Measurements from ENCODE around the gene SCAMP3.

SCAMP3 gene

DNA sequence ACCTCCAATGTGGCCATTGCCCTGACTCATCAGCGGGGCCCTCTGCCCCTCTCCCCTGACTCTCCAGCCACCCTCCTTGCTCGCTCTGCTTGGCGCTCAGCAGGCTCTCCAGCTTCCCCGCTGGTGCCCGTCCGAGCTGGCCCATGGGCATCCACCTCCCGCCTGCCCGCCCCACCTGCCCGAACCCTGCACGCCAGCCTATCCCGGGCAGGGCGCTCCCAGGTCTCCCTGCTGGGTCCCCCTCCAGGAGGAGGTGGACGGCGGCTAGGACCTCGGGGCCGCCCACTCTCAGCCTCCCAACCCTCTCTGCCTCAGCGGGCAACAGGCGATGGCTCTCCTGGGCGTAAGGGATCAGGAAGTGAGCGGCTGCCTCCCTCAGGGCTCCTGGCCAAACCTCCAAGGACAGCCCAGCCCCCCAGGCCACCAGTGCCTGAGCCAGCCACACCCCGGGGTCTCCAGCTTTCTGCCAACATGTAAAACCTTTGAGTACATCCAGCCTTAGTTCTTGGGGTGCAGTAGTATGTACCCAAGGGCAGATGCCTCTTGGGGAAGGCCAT, 25.9 kb upstream of the SCAMP3 start:
- POLR2A ChIA-PET, result interaction anchor here (0.7 to 2.3 kb wide), 2 partner anchors 11 to 20 kb away, joined by 4 to 7 read pairs; partner anchors contain the start of gene HCN3
- CTCF ChIA-PET, result no interaction called here
- no peak for DNase-seq (ENCODE audit: extremely low spot score)
- TF ChIP-seq SUZ12 (IDR thresholded peaks at IDR 0.05), result no peak
- TF ChIP-seq SP1 (IDR thresholded peaks at IDR 0.05), result no peak
- TF ChIP-seq ARNT (IDR thresholded peaks at IDR 0.05), result no peak

- ChIA-PET CTCF (interaction anchor here (1.6 kb wide), 1 partner anchor 36 kb away, joined by 7 read pairs; no protein-coding TSS in a partner anchor), POLR2A (interaction anchor here (0.6 to 2.3 kb wide), 4 partner anchors 10 to 42 kb away, joined by 3 to 11 read pairs (median 6); partner anchors contain the start of genes CLK2, HCN3 and SCAMP3)
- no peak for TF ChIP-seq BHLHE40 (IDR thresholded peaks at IDR 0.05; ENCODE audit: borderline replicate concordance)
- no peak for TF ChIP-seq FOXK2 (IDR thresholded peaks at IDR 0.05)
- TF ChIP-seq FOXM1 (IDR thresholded peaks at IDR 0.05; ENCODE audit: borderline replicate concordance), result no peak
- no peak for TF ChIP-seq TARDBP (IDR thresholded peaks at IDR 0.05)
- no peak for TF ChIP-seq ZNF384 (IDR thresholded peaks at IDR 0.05)
- TF ChIP-seq HDGF (IDR thresholded peaks at IDR 0.05; ENCODE audit: borderline replicate concordance), result no peak
- TF ChIP-seq CTBP1 (IDR thresholded peaks at IDR 0.05; ENCODE audit: borderline replicate concordance), result no peak
- TF ChIP-seq FOXA1 (IDR thresholded peaks at IDR 0.05), result no peak
- TF ChIP-seq, protein P1, sequence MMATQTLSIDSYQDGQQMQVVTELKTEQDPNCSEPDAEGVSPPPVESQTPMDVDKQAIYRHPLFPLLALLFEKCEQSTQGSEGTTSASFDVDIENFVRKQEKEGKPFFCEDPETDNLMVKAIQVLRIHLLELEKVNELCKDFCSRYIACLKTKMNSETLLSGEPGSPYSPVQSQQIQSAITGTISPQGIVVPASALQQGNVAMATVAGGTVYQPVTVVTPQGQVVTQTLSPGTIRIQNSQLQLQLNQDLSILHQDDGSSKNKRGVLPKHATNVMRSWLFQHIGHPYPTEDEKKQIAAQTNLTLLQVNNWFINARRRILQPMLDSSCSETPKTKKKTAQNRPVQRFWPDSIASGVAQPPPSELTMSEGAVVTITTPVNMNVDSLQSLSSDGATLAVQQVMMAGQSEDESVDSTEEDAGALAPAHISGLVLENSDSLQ (IDR thresholded peaks at IDR 0.05), result no peak
- no peak for TF ChIP-seq NFRKB (IDR thresholded peaks at IDR 0.05)
- TF ChIP-seq ELF4 (IDR thresholded peaks at IDR 0.05), result no peak
- no peak for DNase-seq (ENCODE audit: extremely low spot score)
Measured at GRCh38 chr1:155286544-155286943, 24.4 kb upstream of the SCAMP3 start.

GRCh38 chr1:155285631-155286044, 23.5 kb upstream of the SCAMP3 start:
- ChIA-PET POLR2A (interaction anchor here (2.1 kb wide), 1 partner anchor 12 kb away, joined by 11 read pairs; the partner anchor contains the start of gene CLK2), CTCF (interaction anchor here (1.0 to 1.6 kb wide), 2 partner anchors 12 to 35 kb away, joined by 4 to 7 read pairs; no protein-coding TSS in a partner anchor)
- DNase-seq (ENCODE audit: extremely low spot score), result no peak
- TF ChIP-seq SUZ12 (IDR thresholded peaks at IDR 0.05), result no peak
- TF ChIP-seq SP1 (IDR thresholded peaks at IDR 0.05), result no peak
- no peak for TF ChIP-seq NFRKB (IDR thresholded peaks at IDR 0.05)
- TF ChIP-seq FOXK2 (IDR thresholded peaks at IDR 0.05), result no peak
- no peak for TF ChIP-seq L3MBTL2 (conservative IDR thresholded peaks at IDR 0.05)
- TF ChIP-seq ZNF384 (IDR thresholded peaks at IDR 0.05), result no peak
- no peak for TF ChIP-seq LEF1 (IDR thresholded peaks at IDR 0.05; ENCODE audit: borderline replicate concordance)
- no peak for TF ChIP-seq FOXM1 (IDR thresholded peaks at IDR 0.05; ENCODE audit: borderline replicate concordance)
- no peak for TF ChIP-seq CTBP1 (IDR thresholded peaks at IDR 0.05; ENCODE audit: borderline replicate concordance)
- TF ChIP-seq FOXA1 (IDR thresholded peaks at IDR 0.05), result no peak
- TF ChIP-seq ARNT (IDR thresholded peaks at IDR 0.05), result no peak
- TF ChIP-seq TARDBP (IDR thresholded peaks at IDR 0.05), result no peak
- TF ChIP-seq ELF4 (IDR thresholded peaks at IDR 0.05), result no peak
- no peak for TF ChIP-seq HDGF (IDR thresholded peaks at IDR 0.05; ENCODE audit: borderline replicate concordance)
- no peak for TF ChIP-seq BHLHE40 (IDR thresholded peaks at IDR 0.05; ENCODE audit: borderline replicate concordance)
- TF ChIP-seq, protein P1 (IDR thresholded peaks at IDR 0.05), result no peak

- CTCF ChIA-PET, result interaction anchor here (1.0 kb wide), 1 partner anchor 13 kb away, joined by 4 read pairs; no protein-coding TSS in a partner anchor
- TF ChIP-seq NFRKB (IDR thresholded peaks at IDR 0.05) (no peak), SP1 (IDR thresholded peaks at IDR 0.05) (no peak), CTBP1 (IDR thresholded peaks at IDR 0.05; ENCODE audit: borderline replicate concordance) (no peak), ZNF384 (IDR thresholded peaks at IDR 0.05) (no peak), TARDBP (IDR thresholded peaks at IDR 0.05) (no peak), HDGF (IDR thresholded peaks at IDR 0.05; ENCODE audit: borderline replicate concordance) (no peak), BHLHE40 (IDR thresholded peaks at IDR 0.05; ENCODE audit: borderline replicate concordance) (no peak), ELF4 (IDR thresholded peaks at IDR 0.05) (no peak), FOXK2 (IDR thresholded peaks at IDR 0.05) (no peak), LEF1 (IDR thresholded peaks at IDR 0.05; ENCODE audit: borderline replicate concordance) (no peak), ARNT (IDR thresholded peaks at IDR 0.05) (no peak), FOXM1 (IDR thresholded peaks at IDR 0.05; ENCODE audit: borderline replicate concordance) (no peak), L3MBTL2 (conservative IDR thresholded peaks at IDR 0.05) (no peak), FOXA1 (IDR thresholded peaks at IDR 0.05) (no peak), SUZ12 (IDR thresholded peaks at IDR 0.05) (no peak)
- TF ChIP-seq, protein P1 (IDR thresholded peaks at IDR 0.05), result no peak
- DNase-seq (ENCODE audit: extremely low spot score), result no peak
- POLR2A ChIA-PET, result interaction anchor here (2.1 kb wide), 1 partner anchor 11 kb away, joined by 11 read pairs; the partner anchor contains the start of gene CLK2
Measured at GRCh38 chr1:155285063-155285462, 22.9 kb upstream of the SCAMP3 start.

- POLR2A ChIA-PET, result no interaction called here
- DNase-seq (ENCODE audit: extremely low spot score), result no peak
- CTCF ChIA-PET, result no interaction called here
- TF ChIP-seq SP1 (IDR thresholded peaks at IDR 0.05) (no peak), ZNF384 (IDR thresholded peaks at IDR 0.05) (no peak), BHLHE40 (IDR thresholded peaks at IDR 0.05; ENCODE audit: borderline replicate concordance) (no peak), HDGF (IDR thresholded peaks at IDR 0.05; ENCODE audit: borderline replicate concordance) (no peak), TARDBP (IDR thresholded peaks at IDR 0.05) (no peak), FOXK2 (IDR thresholded peaks at IDR 0.05) (no peak), L3MBTL2 (conservative IDR thresholded peaks at IDR 0.05) (no peak), LEF1 (IDR thresholded peaks at IDR 0.05; ENCODE audit: borderline replicate concordance) (no peak), ARNT (IDR thresholded peaks at IDR 0.05) (no peak), FOXA1 (IDR thresholded peaks at IDR 0.05) (no peak), SUZ12 (IDR thresholded peaks at IDR 0.05) (no peak), NFRKB (IDR thresholded peaks at IDR 0.05) (no peak), FOXM1 (IDR thresholded peaks at IDR 0.05; ENCODE audit: borderline replicate concordance) (no peak), ELF4 (IDR thresholded peaks at IDR 0.05) (no peak), CTBP1 (IDR thresholded peaks at IDR 0.05; ENCODE audit: borderline replicate concordance) (no peak)
- TF ChIP-seq, protein P1 (IDR thresholded peaks at IDR 0.05), result no peak
Measured at GRCh38 chr1:155284476-155284875, 22.3 kb upstream of the SCAMP3 start.
